Measurements from ENCODE around the gene FMNL3.
"Not testable (repeated sequence)": the region's sequence is repeated elsewhere in the genome, so short reads cannot be mapped to it uniquely, and the experiment has no call there.

The FMNL3 gene

DNA sequence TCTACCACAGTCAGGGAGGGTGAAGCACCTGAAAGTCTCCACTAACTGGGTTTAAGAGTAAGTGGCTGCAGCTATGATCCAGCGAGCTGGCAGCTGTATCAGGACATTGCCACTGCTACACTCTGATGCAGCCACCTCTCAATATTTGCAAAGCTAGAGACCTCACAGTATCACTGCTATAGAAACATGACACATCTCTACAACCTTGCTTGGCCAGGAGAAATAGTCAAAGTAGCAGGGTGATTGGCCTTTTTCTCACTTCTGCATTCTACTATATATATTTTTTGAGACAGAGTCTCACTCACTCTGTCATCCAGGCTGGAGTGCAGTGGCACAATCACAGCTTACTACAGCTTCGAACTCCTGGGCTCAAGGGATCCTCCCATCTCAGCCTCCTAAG is 9.3 kb upstream of the FMNL3 start:
- DNase-seq: no peak

DNA sequence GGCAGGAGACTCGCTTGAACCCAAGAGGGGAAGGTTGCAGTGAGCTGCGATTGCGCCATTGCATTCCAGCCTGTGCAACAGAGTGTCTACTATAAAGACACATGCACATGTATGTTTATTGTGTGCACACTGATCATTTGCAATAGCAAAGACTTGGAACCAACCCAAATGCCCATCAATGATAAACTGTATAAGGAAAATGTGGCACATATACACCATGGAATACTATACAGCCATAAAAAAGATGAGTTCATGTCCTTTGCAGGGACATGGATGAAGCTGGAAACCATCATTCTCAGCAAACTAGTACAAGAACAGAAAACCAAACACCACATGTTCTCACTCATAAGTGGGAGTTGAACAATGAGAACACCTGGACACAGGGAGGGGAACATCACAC is 6.7 kb upstream of the FMNL3 start:
- DNase-seq: not testable (repeated sequence)

DNA sequence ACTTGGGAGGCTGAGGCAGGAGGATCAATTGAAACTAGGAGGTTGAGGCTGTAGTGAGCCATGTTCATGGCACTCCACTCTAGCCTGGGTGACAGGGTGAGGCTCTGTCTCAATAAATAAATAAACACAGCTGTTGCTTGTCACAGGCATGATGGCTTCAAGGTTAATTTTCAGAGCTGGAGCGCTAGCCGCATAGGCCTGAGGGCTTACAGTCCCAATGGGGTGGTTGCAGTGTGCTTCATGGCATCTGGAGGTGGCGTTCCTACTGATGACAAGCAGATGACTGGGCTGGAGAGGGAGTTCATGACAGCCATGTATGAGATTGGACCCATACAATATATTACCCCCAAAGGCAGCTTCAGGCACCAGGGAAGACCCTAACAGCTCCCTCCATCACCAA is 1.6 kb upstream of the FMNL3 start:
- no peak for DNase-seq

DNA sequence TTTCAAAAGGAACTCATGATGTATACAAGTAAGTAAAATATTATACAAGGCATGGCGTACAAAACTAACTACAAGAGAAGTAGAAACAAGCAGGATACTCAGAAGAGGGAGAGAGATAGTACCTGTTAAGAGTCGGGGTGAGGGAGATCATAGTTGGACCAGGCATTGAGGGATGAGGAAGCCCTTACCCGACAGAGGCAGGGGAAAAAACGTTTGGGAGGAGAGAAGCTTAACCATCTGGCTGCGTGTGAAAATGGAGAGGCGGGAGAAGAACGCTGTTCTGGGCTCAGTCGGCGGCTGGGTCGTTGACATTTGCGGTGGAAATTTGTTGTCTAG is 575 bp upstream of the FMNL3 start:
- no peak for DNase-seq

DNA sequence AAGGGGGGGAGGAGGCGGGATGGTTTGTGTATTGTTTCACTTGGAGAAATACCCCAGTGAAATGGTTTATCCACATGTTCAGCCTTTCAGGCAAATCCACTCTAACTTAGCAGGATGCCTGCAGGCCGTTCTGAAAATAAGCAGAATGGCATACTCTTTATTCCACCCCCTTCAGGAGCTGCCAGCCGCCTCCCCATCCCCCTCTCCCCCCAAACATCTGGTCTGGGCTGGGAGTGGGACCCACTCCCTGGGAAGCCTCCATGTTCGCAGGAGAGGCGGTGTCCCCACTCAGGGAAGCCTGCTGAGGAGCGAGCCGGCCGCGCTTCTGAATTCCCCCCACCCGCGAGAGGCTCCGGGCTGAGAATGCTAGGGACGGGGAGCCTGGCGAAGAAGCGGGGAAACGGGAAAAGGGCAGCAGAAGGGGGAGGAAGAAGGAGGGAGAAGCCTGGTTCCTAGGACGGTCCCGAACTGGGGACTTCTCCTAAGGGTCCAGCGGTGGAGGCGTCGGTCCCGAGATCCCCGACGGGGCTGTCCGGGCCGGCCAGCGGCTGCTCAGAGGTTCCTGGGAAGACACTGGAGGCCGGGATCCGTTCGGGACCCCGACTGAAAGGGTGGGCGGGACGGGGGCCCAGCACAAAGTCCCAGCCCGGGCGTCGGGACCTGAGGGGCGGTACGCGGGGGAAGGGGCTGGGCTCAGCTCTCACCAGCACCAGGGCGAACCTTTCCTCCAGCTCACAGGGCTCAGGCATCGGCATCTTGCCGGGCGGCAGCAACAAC is 666 bp downstream of the FMNL3 start:
- DNase-seq: no peak

DNA sequence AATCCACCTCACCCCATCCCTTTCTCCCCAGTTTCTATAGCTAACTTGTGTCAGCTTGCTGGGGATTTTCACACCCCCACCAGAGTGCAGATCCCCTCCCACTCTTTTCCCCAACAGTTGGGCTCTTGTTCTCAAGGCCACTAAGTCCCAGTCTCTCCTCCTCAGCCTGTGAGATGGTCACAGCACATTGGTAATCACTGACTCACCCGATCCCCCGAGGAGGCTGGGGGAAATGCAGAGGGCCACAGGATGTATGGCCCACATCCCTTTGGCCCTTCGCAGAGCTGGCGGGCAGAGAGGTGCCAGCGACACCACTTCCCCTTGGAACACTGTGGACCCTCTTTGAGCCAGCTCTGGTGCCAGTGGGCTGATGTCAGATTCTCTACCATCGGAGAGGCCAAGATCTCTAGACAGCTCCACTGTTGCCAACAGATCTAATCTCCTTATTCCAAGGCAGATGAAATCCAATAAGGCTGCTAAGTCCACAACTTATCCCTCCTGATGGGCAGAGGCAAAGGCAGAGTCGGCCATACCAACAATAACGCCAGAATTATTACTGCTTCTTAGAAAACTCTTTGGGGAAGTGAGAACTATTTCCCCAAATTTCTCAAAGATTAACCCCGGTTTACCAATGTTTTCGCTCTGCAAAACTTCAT is 1.6 kb downstream of the FMNL3 start:
- no peak for DNase-seq

DNA sequence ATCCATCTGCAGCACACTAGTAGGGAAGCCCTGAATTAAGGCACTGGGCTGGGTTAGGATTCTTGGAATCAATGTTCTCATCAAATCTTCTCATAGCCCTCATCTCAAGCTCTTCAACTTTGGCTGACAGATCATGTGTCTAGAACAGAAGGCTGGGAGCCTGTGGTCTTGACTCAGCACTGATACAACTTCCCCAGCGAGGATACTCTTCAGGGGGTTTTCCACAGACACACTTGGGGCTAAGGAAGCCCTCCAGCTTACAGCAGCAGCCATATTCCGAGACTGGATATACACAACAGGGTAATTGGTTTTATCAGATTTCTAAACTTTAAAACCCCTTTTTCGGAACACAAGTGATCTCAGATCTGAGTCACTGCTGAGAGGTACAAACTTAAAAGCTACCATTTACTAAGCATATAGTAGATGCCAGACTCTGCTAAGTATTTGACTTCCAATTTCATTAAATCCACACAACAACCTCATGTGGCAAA is 3.5 kb downstream of the FMNL3 start:
- no peak for DNase-seq

DNA sequence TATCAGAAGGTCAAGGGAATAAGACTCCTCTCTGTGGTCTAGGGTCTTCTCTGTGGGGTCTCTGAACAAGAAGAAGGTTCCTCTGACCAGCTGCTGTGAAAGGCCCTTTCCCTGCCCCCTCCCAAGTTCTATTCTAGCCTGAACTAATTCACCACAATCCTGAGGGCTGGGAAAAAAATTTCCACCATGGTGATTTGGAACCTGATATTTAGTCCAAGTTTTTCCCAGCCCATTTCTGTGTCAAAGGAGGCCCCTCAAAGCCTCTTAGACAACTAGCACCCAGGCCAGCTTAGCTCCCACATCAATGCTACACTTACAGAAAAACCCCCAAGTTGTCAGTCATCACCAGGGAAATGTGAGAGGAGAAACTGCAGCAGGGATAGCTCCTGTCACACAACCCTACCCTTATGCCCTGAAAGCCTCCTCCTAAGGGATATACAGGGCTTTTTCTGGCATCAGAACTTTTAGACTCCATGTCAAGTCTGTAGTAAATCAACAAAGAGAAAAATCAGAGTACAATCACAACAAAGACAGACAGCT is 4.5 kb downstream of the FMNL3 start:
- DNase-seq: no peak

DNA sequence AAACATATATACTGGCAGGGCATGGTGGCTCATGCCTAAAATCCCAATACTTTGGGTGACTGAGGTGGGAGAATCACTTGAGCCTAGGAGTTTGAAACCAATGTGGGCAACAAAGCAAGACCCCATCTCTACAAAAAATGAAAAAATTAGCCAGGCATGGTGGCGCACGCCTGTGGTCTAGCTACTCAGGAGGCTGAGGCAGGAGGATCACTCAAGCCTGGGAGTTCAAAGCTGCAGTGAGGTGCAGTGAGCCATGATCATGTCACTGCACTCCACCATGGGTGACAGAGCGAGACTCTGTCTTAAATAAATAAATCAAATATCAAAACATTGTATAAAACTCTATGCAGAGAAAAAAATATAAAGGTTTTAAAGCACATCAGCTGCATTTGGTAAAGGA is 5.2 kb downstream of the FMNL3 start:
- no peak for DNase-seq

DNA sequence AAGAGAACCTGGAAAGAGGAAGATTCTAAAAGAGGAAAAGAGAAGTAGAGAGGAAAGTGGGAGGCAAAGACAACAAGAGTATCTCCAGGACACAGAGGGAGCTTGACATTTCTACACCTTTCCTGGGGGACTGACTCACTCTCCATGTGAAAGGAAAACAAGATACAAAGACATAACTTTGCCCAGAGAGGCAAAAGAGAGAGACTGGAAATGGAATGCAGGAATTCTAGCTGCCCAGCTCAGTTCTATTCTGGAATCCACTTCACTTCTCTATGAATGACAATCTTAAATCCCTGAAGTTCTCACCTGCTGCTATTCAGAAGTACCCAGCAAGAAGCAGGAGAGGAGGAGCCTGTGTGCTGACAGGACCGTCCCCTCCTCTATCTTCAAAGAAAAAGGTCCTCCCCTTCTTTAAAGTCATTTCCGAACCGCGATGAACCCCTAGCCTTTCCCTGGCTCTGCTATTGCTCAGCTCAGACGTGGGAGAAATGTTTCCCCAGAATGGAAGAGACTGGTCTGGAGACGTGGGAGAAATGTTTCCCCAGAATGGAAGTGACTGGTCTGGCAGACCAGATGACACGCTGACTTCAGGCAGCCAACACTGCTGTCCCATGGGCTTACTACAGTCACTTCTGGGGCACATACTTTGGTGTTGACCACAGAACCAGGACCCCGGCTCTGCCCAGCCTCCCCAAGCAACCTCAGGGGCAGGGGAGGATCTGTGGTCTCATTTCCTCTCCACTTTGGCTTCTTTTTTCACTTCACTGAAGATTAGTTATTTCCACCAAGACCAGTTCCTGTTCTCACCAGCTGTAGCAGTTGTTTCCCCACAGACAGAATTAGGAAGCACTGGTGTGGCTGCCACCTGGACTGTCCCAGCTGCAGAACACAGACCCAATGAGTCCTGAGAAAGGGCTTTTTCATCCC is 8.3 kb downstream of the FMNL3 start:
- DNase-seq: no peak

DNA sequence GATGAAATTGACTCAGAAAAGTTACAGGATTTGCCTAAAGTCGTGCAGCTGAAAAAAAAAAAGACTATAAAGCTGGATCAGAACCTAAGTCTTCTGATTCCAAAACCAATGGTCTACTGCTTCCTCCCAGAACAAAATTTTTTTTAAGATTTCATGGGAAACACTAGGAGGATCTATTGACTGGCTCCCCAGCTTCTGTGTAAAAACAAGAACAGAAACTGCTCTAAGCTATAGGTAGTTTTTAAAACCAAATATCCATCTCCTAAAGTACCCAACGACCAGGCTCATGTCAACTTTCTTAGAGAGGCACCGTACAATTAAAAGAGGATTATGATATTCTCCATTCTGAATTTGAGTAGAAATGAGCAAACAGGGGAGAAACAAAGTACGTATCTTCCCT is 9.4 kb downstream of the FMNL3 start:
- no peak for DNase-seq

DNA sequence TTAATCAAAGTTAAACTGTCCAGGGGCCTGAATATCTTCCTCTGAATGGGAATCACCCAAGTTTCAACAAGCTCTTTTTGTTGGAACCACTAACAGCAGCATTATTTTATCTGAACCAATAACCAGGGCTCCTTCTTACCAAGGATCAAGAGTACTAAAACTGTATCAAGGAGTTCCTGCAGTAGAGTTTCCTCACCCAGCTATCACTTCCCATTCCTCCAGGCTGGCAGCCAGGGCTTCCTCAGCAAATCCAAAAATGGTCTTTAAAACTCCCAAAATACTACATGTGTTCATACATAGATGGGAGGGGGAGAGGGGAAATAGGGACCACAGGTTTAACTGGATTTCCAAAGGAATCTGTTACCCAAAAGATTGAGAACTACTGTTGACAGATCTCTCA is 10.5 kb downstream of the FMNL3 start:
- no peak for DNase-seq

DNA sequence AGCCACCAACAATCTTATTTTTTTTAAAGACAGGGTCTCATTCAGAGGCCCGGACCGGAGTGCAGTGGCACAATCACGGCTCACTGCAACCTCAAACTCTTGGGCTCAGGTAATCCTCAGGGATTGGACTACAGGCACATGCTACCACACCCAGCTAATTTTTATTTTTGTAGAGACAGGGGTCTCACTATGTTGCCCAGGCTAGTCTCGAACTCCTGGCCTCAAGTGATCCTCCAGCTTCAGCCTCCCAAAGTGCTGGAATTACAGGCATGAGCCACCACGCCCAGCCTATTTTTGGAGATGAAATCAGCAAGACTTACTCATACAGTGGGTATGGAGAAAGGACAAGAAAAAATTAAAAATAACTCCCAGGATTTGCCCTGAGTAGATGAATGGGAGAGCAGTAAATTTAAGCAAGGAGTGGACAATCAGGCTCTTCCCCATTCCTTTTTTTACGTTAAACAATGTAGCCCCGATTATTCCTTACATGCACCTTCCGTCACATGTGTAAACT is 13.2 kb downstream of the FMNL3 start:
- no peak for DNase-seq

DNA sequence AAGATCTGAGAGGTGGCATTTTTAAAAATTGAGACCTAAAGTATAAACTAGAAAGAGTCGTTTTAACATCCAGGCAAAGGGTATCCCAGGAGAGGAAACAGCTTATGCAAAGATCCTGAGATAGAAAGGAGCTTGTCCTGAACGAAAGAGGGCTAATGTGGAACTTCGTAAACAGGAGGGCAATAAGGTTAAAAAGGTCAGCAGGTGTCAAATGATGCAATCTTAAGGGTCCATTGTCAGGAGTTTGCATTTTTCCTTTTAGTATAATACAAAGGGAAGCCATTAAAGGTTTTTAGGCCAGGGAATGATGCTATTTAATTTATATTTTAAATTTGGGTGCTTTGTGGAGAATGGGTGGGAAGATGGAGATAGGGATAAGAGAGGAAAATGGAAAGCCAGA is 14.4 kb downstream of the FMNL3 start:
- no peak for DNase-seq

DNA sequence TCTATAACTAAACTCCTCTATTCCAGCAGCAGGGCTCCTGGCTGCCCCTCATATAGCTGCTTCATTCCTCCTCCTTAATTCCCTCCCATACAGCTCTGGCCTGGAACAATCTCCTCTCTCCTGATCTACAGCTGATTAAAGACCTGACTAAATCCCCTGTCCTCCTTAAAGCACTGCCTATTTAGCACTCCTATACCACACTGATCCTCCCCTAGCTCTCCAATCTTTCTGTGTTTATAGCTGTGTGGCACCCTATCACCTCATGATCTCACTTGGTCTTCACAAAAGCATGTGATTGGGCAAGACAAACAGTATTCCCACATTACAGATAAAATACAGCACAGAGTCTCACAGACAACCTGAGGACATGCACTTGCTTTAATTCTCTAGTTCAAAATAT is 17.4 kb downstream of the FMNL3 start:
- DNase-seq: no peak

DNA sequence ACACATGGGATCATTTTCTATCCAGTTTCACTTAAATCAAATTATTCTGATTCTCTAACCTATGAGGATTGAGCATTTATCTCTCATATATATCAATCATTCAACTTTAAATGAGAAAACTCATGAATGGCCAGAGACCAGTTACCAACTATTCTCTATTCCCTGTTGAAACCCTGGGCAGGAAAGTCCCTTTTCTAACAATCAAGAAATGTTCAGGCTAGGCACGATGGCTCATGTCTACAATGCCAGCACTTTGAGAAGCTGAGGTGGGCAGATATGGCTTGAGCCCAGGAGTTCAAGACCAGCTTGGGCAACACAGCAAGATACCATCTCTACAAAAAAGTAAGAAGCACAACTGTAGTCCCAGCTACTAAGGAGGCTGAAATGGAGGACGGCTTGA is 18.0 kb downstream of the FMNL3 start:
- DNase-seq: no peak

DNA sequence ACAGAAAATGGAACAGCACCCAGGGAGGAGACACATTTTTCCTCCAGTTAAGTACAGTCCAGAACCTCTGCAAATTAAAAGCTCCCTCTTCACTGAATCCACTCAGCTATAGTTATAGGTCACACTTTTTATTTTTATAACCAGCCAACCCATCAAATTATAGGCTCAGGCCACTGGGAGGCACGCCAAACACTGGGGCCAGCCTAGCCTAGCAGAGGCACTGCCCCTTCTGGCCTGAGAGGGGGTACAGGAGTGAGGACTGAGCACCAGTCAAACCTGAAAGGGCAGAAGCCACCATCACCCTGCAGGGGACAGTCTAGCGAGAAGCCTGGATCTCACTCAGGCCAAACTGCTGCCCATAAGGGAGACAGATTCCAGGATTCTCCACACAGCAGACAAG is 19.3 kb downstream of the FMNL3 start:
- no peak for DNase-seq

DNA sequence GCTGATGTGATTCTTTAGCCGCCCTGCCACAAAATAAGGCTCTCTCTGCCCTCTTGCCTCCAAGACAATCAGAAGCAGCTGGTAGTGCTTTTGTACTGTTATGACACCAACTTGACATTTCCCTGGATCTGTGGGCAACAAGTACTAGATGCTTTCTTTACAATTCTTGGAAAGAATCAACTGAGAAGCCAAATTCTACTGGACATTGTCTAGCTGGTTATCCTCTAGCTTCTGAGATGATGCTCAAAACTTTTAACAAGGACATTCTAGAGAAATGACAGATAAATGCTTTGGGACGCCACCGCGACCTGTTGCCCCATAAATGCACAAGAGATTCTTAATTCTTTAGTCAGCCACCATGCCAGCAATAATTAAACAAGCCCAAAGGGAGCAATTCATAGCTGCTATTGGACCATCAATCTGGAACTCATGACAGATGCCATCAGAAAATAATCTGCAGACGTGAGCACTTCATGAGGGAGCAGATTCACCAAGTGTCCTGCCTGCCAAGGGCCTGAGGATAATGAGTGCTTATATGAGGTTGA is 22.8 kb downstream of the FMNL3 start:
- no peak for DNase-seq

DNA sequence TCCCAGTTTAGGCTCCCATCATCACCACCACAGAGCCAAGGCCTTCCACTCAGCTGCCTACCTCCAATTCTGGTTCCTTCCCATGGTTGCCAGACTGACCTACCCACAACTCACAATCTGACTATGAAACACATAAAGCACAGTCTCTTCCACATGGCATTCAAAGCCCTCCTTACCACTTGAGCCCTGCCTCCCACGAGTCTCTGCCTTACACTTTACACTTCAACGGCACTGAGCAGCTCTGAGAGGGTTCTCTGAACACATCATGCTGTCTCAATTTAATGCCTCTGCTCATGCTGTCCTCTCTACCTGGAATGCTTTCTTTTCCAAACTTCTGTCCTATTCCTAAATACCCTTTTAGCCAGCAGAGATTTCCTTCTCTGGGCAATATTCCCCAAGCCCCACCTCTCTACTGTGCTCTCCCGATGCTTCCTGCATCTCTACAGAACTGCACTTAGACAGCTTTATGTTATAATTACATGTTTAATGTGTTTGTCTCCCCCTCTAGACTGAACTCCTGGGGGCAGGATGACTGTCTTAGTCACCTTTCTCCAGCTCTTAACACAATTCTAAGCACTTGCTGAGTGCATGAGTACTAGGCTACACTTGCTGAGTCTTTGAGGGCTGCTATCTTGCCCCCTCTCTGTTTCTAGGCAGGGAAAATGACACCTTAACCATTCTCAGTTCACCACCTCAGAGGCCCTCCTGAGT is 23.5 kb downstream of the FMNL3 start:
- DNase-seq: no peak

DNA sequence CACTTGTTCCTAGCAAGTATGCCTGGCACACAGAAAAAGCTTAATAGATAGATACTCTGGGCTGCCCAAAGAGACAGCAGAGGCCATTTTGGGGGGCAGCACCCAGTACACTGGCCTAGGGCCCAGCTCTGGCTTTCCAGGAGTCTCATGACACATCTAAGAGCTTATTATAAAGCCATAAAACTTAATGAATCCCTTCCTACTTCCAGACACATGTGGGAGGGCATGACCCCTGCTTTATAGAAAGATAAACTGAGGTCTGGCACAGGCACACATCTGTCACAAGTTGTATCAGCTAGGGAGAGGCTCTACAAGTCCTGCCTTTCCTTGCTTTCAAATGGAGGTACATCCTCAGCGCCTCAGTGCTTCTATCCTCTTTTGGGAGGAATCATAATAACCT is 27.1 kb downstream of the FMNL3 start:
- no peak for DNase-seq

DNA sequence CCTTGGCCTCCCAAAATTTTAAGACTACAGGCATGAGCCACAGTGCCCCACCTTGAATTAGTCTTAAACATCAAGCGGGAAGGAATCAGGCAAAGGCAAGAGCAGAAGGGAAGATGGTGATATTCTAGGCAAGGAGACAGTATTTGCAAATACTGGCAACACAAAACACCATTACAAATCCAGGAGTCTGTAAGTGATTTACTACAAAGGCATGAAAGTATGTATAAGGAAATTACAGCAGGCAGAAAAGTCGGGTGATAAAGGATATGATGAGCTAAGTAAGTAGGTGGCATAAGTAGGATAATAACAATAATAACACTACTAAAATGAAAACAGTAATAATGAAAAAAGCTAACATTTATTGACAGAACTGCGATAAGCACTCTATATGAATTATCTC is 28.5 kb downstream of the FMNL3 start:
- no peak for DNase-seq

DNA sequence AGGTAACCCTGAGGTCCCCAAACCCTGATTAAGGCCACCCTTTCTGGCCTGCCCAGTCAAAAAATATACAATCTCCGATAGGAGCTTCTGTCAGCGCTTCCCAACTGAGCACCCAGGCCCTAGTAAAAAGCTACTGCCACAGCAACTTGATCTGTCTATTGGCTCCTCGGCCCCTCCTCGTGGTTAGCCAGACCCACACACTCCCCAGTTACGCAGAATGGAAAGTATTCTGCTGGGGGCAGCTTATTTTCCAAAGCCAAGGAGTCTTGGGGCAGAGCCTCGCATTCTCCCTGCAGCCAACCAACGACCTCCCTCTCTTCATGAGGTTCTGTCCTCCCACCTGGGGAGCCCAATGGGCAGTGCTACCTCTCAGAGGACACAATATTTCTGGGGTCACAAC is 32.1 kb downstream of the FMNL3 start:
- no peak for DNase-seq

All from effector CD8-positive, alpha-beta T cell (primary cell).